Activated CD8-positive, alpha-beta memory T cell treated with anti-CD3 and anti-CD28 coated beads, Interleukin-2, amount 50 U/mL, for 1 hour (primary cell): ENCODE measurements around the gene STX11.

Source experiments
- DNase-seq: peaks from one replicate; pipeline ENCODE4 v3.0.0-alpha.2; 2020; ENCODE audit errors: extremely low read depth

Gene STX11

DNA sequence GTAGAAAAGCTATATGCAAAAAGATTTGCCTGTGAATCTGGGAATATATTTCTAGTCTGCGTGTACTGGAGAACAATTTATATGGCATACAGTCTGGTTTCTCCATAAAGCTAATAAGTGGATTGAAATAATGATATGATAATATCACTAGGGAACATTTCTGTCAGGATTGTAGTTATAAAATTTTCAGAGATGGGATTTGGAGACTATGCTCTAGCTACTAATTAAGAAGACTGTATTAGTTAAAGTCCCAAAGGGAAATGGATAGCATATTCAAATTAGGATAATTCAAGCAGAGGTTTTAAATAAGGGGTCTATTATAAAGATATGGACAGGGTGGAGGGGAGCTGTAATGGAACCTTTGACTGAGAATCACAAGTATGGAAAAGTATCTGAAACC lies 7.2 kb upstream of the STX11 start:
- DNase-seq, result no peak

DNA sequence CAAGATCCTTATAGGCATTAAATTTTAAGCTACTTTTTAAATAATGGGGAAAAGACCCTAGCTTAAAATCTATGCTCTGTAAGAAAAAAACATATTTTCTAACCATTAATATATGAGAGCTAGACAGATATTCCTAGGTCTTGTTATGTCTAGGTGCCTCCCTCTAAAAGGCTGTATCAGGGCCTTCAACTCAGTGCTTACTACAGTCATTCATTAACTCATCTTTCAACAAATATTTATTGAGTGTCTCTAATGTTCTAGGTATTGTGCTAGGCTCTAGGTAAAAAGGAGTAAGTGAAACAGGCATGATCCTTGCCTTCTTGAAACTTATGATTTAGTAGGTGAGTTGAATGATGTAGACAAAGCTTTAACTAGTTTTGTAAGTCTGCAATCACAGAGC lies 6.4 kb upstream of the STX11 start:
- no peak for DNase-seq

DNA sequence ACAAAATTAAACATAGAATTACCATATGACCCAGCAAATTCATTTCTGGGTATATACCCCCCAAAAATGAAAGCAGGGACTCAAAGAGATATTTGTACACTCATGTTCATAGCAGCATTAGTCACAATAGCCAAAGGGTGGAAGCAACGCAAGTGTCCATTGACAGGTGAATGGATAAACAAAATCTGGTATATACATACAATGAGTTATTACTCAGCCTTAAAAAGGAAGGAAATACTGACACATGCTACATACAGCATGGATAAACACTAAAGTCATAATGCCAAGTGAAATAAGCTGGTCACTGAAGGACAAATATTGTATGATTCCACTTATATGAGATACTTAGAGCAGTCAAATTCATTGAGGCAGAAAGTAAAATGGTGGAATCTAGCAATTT lies 5.3 kb upstream of the STX11 start:
- DNase-seq, result no peak

DNA sequence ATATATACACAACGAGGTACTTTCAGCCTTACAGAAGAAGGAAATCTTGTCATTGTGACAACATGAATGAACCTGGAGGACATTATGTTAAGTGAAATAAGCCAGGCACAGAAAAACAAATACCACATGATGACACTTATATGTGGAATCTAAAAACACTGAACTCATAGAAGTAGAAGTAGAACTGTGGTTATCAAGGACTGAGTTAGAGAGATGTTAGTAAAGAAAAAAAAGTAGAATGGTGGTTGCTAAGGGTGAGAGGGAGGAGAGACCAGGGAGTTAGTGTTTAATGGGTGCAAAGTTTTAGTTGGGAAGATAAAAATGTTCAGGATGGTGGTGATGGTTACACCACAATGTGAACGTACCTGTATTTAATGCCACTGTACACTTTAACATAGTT lies 4.8 kb upstream of the STX11 start:
- DNase-seq, result no peak

DNA sequence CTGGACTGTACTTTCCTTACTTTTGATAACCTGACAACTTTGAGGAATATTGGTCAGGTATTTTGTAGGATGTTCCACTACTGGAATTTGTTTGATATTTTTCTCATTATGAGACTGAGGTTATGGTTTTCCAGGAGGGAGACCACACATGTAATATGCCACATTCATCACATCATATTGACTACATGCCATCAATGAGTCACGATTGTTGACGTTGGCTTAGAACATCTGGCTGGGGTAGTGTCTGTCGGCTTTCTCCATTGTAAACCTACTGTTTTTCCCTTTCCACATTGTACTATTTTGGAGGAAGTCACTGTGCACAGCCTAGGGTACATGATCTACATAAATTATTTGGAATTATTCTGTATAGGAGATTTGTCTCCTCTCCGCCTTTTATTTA lies 1.4 kb upstream of the STX11 start:
- no peak for DNase-seq

GRCh38 chr6:144149558-144149893 lies 791 bp upstream of the STX11 start:
- no peak for DNase-seq

DNA sequence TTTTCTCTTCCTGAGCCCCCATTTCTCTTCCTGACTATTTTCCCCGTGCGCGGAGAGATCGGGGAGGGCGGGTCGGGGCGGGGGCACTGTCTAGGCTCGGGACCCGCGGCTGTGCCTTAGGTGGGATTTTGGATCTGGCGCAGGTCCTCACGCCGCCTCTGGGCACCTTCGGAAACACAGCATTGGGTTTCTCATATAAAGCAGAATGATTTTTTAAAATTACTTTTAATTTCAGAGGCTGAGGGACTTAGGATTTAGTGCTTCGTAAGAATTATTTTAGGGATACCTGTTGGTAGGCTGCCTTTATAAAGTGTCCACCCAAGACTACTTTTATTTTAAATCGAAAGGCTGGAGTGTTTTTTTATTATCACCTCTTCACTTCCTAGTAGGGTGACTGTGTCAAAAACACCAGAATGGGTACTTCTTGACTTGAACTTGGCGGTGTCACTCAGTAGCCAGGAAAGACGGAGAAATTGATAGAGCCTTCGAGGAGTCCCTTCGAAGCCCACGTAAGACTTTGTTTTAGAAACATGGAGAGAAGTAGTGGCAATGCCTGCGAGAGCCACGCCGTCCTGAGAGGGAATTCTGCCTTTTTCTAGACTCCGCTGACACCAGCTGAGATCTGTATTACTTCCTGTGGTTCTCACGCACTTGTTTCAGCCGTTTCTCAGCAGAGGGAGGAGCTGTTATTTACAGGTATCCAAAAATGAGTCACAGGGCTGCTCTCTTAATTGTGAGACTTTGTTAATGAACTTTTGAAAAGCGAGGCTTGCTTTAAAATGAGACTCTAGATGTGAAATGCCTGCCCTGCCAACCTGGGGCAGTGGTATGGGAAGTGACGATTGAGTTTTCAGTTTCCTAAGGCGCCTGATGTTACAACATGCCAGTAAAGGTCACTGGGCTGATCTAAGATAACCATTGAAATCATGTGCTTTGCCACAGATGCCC lies 667 bp downstream of the STX11 start:
- no peak for DNase-seq

DNA sequence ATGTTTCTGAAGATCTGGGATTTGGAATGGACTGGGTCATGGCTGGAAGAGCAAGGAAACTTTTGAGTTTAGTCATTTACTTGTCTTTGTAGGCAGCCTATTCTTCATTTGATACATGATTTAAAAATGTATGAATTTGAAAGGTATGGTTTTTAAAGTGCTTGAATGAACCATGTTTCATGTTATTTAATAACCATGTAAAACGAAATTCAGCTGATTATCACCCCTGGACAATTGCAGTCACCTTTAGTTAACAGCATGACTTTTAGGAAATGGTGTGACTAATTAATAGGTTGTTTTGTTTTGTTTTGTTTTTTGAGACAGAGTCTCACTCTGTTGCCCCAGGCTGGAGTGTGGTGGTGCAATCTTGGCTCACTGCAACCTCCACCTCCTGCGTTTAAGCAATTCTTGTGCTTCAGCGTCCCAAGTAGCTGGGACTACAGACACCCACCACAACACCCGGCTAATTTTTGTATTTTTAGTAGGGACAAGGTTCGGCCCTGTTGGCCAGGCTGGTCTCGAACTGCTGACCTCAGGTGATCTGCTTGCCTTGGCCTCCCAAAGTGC lies 2.1 kb downstream of the STX11 start:
- DNase-seq, result no peak

DNA sequence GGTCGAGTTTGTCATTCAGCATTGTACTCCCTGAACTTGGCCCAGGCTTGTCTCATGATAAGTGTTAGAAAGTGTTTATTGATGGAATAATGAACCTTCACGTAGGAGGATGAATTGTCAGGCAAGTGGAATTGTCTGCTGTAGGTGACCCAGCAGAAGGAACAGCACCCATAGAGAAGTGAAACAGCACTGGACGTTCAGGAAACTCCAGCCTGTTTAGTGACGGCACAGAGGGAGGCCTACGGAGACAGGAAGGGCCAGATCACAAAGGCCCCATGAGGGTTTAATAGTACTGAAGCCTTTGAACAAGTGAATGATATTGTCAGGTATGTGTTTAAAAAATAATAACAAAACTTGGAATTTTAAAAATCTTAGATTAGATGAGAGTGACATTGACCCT lies 2.9 kb downstream of the STX11 start:
- no peak for DNase-seq

DNA sequence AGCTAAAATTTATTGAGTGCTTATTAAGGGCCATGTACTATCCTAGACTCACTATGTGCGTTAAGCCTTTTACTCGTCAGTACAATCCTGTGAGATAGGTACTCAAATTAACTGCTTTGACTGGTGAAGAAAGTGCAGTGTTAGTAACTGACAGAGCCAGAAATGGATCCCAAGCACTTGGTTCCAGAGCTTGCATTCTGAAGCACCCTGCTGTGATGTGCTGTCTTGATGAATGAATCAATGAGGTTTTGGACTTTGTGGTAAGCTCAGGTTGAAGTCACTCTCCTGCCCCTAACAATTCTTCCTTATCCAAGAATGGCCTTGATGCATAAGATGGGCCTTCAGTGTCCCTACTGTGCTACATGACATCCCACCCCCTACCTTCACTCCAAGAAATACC lies 3.7 kb downstream of the STX11 start:
- no peak for DNase-seq

GRCh38 chr6:144155529-144155928 lies 5.2 kb downstream of the STX11 start:
- no peak for DNase-seq

GRCh38 chr6:144156338-144156737 lies 6.0 kb downstream of the STX11 start:
- no peak for DNase-seq

- no peak for DNase-seq
These were observed 6.7 kb downstream of the STX11 start for GRCh38 chr6:144156991-144157390.

- DNase-seq, result no peak
These were observed 7.8 kb downstream of the STX11 start for GRCh38 chr6:144158133-144158532.

DNA sequence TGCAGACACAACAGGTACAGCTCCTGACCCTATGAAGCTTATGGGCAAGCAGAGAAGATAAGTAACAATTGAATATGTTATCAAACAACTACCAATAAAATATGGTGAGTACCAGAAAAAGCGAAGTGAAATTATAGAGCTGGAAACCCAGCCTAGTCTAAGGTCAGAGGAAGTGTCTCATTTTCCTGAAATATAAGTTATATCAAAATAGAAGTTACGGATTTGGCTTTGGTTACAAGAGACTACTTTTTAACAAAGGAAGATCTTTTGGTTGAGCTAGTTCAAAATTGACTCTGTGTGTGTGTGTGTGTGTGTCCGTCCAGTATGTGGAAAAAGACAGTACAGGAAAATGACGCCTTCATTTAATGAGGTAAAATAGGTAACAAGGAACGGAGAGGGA lies 8.9 kb downstream of the STX11 start:
- no peak for DNase-seq

DNA sequence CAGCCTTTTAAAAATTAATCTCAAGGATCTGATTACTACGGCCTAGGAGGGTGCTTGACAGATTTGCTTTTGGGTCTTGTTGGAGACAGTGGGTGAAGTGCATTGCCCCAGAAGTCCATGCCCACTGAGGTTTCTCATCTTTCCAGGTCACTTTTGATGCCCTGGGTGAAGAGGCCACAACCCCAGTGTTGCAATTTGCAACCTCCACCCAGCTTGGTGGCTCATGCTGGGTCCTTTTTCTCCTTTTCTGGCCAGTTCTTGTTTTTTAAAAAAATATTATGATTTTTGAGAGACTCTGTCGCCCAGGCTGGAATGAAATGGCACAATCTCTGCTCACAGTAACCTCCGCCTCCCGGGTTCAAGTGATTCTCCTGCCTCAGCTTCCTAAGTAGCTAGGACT lies 9.4 kb downstream of the STX11 start:
- DNase-seq, result no peak

GRCh38 chr6:144160431-144161005 lies 10.2 kb downstream of the STX11 start:
- DNase-seq, result no peak

- no peak for DNase-seq
These were observed 11.7 kb downstream of the STX11 start for GRCh38 chr6:144161975-144162374.

DNA sequence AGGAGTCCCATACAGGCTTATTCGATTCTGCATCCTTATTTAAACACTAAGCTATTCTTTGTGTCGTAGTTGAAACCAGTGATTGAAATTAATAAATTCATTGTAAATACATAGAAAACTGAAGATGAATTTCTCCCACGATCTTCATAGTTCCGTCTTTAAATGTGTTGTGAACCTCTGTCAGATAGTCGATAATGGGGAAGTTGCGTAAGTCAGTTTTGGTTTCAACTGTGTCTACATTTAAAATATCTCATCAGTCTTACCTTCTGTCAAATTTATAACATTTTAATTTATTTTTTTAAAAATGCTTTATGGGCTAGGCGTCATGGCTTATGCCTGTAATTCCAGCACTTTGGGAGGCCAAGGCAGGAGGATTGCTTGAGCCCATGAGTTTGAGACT lies 12.7 kb downstream of the STX11 start:
- DNase-seq, result no peak

DNA sequence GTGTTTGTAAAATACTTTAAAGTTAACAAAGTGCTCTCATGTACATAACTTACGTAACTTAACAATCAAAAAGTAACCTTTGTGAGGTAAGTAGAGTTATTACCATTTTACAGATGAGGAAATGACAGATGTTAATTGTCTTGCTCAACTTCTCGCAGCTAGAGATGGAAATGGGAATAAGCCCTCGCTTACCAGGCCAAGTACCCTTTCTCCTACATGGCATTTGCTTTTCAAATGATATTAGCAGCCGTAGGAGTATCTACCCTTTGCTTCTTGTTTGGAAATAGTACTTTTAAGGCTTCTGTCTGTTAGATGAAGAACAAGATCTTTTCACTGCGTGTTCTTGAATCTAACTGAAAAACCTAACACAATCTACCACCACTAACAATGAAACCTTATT lies 15.5 kb downstream of the STX11 start:
- DNase-seq, result no peak

DNA sequence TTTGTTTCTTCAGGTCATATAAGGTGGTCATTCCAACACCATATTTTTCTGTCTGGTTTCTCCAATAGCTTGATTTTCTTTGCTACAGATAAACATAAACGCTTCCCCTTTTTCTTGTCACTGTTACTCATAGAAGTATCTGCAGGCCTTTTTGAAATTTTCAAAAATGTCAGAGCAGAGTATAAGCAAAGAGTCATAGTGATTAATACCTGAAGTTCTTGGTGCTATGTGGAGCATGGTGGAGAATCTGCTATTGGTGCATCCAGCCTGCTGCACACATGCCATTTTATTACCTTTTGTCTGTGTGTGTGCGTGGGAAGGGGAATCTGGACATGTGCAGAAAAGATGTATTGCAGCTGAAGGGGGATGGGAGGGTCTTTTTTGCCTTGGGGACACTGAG lies 19.7 kb downstream of the STX11 start:
- no peak for DNase-seq

DNA sequence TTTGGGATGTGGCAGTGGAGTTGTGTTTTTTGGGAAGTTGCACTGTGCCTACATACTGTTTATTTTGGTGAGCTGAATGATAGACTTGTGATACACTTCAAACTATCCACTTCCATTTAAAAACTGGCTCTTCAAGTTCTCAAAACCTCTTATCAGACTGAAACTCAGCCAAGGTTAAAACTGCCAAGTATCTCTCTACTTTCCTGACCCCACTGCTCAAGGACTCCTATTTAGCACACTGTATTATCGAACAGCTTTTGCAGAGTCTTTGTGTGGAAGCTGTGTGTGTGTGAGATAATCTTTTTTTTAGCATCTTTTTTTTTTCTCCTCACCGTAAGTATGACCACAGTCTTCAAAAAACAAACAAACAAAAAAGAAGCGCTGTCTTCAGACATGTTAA lies 21.1 kb downstream of the STX11 start:
- DNase-seq, result no peak

- DNase-seq, result no peak
These were observed 23.7 kb downstream of the STX11 start for GRCh38 chr6:144174006-144174405.
